HG02588 (cell line): ENCODE results near the gene HOXB7.

Experiments used
- ATAC-seq: cut with Tn5 transposase; IDR thresholded peaks from one replicate; pipeline ENCODE4 v1.9.1; 2021; ENCODE audit warnings: mild to moderate bottlenecking, moderate library complexity; ENCODE audit not compliant: unreplicated experiment

Gene HOXB7

DNA sequence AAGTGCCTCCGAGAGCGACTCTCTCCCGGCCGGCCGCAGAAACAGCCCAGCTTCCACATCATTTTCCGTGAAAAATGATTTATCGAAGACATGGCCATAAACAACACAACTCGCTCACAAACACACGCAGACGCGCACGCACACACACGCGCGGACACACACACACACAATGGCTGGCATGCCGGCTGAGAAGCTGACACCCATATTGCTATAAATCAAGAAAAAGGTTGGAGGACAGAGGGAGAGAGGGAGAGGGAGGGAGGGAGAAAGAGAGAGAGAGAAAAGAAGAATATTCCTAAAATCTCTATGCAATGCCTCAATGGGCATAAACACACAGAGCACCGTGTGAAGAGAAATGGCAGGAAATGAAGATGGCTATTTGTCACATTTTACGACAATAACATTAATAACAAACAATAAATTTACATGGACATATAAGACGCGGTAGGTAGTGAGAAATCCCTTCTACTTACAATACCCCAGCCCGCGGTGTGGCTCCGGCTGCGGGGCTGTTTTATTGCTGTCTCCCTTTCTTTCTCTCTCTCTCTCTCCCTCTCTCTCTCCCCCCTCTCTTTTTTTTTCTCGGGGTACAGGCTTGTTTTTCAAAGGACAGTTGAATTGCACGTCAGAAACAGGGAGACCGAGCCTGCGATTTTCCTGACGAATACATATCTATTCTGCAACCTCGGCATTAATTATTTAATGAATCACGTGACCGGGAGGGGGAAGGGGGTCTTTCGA lies 42.1 kb downstream of the HOXB7 start:
- no peak for ATAC-seq

DNA sequence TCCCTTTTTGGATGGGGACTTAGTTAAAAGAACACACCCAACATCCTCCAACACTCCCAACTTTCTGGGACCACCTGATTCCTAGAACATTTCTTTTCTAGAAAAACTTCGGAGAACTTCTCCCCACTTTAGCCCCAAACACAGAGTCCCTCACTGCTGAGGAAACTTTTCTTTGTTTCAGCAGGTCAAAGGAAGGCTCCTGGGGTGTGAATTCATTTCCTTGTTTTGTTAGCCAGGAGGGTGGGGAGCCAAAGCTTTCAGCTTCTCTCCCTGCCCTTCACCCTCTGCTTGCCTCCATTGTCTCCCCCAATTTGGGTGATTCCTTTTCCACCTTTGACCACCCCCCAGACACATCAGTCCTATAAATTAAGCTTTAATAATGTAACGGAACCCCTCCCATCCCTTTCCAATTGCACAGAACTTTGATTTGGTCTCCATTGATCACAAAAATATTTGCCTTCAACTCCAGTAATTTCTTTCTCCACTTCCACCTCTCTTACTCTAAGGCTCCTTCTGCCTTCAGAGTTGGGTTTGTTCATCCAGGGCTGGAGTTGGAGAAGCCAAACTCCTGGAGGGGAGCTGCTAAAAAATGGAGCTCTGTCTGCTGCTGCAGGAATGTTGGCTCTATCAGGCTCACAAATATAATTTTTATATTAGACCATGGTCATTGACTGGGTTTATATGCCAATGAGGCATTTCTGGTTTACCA lies 43.0 kb downstream of the HOXB7 start:
- ATAC-seq: no peak

- ATAC-seq: no peak
Observed at GRCh38 chr17:48567209-48567608, 43.6 kb downstream of the HOXB7 start.

GRCh38 chr17:48566717-48567116 lies 44.1 kb downstream of the HOXB7 start:
- no peak for ATAC-seq

GRCh38 chr17:48565925-48566710 lies 44.7 kb downstream of the HOXB7 start:
- no peak for ATAC-seq

GRCh38 chr17:48565022-48565554 lies 45.7 kb downstream of the HOXB7 start:
- ATAC-seq: no peak

DNA sequence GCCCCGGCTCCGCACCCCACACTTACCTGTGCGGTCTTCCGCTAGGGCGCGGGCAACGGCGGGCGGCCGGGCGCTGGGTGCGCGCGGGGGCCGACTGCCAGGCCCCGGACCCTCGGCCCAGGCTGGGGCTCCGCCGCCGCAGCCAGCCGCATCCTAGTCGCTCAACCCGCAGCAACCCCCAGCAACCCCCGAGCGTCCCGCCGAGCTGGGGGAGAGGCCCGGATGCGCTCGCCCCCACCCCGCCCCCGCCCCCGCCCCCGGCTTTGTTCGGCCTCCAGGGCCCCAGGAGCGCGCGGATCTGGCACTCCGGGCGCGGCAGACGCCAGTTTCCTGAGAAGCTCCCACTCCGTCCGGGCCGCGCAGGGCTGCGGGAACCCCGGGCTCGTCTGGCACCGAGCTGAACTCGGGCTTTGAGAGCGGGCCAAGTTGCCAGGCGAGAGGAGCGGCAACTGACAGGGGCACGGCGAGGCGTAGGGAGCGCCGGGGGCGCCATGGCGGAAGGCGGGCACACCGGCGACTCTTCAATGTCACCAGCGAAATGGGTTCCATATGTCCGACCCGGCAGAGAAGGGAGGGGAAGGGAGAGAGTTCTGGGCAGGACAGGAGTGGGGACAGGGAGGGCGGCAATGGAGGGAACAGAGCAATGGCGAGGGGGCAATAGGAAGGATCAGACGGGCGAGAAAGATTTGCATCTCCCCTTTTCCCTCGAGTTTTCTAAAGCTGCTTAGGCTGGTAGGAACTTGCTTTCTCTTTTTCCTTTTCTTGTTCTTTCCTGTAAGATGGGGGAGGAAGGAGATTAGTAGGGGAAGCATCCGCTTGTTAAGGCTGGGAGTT lies 46.4 kb downstream of the HOXB7 start:
- no peak for ATAC-seq

- ATAC-seq: no peak
Observed at GRCh38 chr17:48563867-48564187, 47.0 kb downstream of the HOXB7 start.

GRCh38 chr17:48563385-48563838 lies 47.4 kb downstream of the HOXB7 start:
- ATAC-seq: no peak

GRCh38 chr17:48562934-48563333 lies 47.9 kb downstream of the HOXB7 start:
- ATAC-seq: no peak

- no peak for ATAC-seq
Observed at GRCh38 chr17:48561884-48562810, 48.7 kb downstream of the HOXB7 start.

DNA sequence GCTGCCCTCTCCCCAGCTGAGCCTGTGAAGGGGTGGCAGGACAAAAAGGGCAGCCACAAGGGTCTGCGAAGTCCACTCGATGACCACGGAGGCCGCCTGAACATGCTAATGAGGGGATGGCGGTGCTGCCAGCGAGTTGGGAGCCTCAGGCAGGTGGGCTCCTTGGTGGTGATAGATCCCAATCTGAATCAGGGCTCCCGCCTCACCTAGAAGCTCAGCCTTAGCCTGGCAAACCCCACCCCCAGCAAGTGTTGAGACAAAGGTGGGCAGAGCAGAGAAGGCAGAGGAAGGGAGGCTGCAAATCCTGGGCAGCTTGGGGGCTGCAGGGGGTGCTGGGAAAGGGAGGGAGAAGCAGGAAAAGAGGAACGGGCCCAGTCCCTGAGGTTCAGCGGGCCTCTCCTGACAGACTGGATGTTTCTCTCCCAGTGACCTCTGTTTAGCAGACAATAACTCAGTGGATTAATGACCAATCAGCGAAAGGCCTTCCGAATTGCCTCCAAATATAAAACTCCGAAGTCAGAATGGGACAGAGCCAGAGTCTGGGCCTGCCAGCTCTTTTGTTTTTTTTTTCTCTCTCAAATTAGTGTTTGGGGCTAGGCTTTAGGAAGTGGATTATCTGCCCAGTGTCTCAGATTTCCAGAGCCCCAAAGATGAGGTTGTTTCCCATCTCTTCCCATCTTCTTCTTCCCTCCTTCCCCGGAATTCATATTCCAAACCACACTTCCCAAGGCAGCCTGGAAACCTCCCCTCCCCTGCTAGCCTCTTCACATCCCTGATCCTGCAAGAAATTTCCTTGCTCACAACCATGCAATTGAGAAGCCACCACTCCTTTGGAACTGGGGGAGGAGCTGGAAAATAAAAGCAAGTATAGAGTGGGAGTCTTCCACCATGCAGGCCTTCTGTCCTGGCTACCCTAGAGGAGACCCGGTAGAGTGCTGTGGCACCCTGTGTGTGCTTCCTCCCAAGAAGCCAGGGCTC lies 50.7 kb downstream of the HOXB7 start:
- no peak for ATAC-seq

DNA sequence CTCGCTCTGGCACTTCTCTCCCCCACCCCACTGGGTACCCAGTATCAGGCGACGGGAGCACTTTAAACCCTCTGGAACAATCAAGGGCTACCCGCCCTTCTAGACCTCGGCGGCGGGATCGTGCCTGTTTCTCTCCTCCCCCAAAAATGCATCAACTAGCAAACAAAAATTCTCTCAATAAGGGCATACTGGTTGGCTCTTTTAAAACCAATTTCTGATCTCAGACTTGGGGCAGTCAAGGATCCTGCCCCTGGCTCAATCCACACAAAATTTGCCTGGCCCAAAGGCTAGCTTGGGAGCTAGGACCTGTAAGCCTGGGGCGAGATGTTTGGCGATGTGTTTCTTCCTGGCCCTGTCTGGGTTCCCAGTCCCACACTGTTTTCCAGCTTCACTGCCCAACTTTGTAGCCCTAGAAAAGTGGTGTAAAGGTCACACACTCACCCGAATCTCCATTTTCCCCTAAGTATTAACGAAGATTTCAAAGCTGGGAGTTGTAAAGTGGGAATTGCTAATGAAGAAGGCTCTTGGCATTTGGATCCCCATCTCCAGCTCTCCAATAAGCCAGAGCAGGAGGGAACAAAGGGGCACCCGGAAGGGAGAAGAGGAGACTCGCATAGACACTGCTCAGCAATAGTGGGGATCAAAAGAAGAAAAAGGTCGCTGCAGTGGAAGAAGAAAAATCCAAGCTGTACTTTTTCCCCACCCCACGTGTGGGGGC lies 51.5 kb downstream of the HOXB7 start:
- no peak for ATAC-seq

- ATAC-seq: no peak
Observed at GRCh38 chr17:48558831-48559121, 52.0 kb downstream of the HOXB7 start.

DNA sequence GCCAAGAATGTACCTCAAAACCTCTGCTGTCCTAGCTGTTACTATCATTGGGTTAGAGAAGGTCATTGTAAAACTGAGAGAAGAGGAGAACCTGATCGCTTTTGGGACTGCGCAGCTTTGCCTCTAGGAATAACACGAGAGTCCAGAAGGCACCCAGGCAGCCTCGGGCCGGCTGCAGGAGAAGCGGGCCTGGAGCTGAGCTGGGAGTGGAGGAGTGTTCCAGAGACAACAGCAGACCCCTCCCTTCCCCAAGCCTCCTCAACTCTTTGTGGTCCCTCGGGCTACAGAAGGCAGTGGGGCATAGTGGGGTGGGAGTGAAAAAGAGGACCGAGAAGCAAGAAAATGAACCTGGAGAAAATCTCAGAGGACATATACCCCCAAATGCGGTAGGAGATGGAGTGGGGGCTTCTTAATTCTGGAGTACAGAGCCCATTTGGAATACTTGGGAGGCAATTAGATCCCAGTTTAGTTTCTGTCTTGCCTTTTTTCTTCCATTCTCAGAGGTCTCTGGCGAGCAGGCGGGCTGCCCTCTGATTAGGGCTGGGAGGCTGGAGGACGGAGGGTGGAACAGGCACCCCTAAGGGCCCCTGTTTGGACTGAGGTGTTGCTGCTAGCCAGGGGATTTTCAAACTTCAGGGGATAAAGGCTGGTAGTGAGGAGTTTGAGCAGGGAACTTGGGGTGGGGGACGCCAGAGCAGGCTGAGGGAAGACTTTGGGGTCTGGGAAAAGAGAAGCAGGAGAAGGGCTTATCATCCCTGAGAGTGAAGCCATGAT lies 52.6 kb downstream of the HOXB7 start:
- no peak for ATAC-seq
